Lung (tissue), 12 donors: ENCODE measurements around the gene SLC22A12. TPM values are rescaled to one million over a fixed set of nuclear protein-coding genes. Genes with fewer than 3 reads are reported as not detected.

Source experiments
- ATAC-seq: fragments of 200-7000 bp; cut with Tn5 transposase; one replicate; pipeline ENCODE4 v1.9.1; 2020; ENCODE audit warnings: moderate number of reproducible peaks; ENCODE audit not compliant: insufficient read depth, low FRiP score
- DNase-seq, 3 donors: peaks; one replicate each; pipeline ENCODE4 v3.0.0-alpha.2; 2013 to 2017
- H3K27ac ChIP-seq, 2 donors: one replicate each; pipeline ENCODE4 v1.5.1; 2013; ENCODE audit warnings: mild to moderate bottlenecking in 2 of 2, moderate library complexity in 2 of 2, control low read depth in 1 of 2, inconsistent platforms in 1 of 2, low read depth in 1 of 2, low read length in 1 of 2
- H3K27me3 ChIP-seq, 3 donors: one replicate each; pipeline ENCODE4 v1.5.1; 2013; ENCODE audit warnings: low read length in 2 of 3; ENCODE audit not compliant: control insufficient read depth in 3 of 3, insufficient read depth in 3 of 3
- H3K36me3 ChIP-seq, 4 donors: one replicate each; pipeline ENCODE4 v1.5.1; 2013; ENCODE audit warnings: low read length in 4 of 4, mild to moderate bottlenecking in 1 of 4, moderate library complexity in 1 of 4; ENCODE audit not compliant: control insufficient read depth in 4 of 4, insufficient read depth in 4 of 4
- H3K4me1 ChIP-seq, 5 donors: one replicate each; pipeline ENCODE4 v1.5.1; 2013; ENCODE audit warnings: low read length in 5 of 5, mild to moderate bottlenecking in 2 of 5, moderate library complexity in 1 of 5; ENCODE audit not compliant: control insufficient read depth in 5 of 5, insufficient read depth in 5 of 5
- H3K4me3 ChIP-seq: one replicate; pipeline ENCODE4 v1.5.1; 2013; ENCODE audit warnings: mild to moderate bottlenecking, control low read depth, moderate library complexity
- H3K9ac ChIP-seq, 2 donors: one replicate each; pipeline ENCODE4 v1.5.1; 2013; ENCODE audit warnings: low read length in 2 of 2, control low read depth in 1 of 2; ENCODE audit not compliant: insufficient read depth in 1 of 2
- H3K9me3 ChIP-seq, 4 donors: one replicate each; pipeline ENCODE4 v1.5.1; 2013; ENCODE audit warnings: low read length in 3 of 4, mild to moderate bottlenecking in 1 of 4, moderate library complexity in 1 of 4; ENCODE audit not compliant: control insufficient read depth in 4 of 4, insufficient read depth in 3 of 4
- CTCF ChIP-seq: IDR thresholded peaks from 2 replicates; pipeline ENCODE4 v1.5.1; 2012; ENCODE audit warnings: mild to moderate bottlenecking; ENCODE audit errors: control extremely low read depth, extremely low read depth
- WGBS, 2 donors: extraction: QIAGEN DNeasy Blood & Tissue Kit; methylation state at CpG; one replicate each; pipeline ENCODE4 v1.1.7; 2013; 5-methylcytosine and 5-hydroxymethylcytosine counted together
- polyA plus RNA-seq, 2 donors: library from polyadenylated mRNA; stranded (reverse); fragments of 200-250 nt; gene quantifications; one replicate each; pipeline ENCODE4 v1.2.1, GENCODE V29; 2013
- total RNA-seq, 2 donors: library from RNA; depleted of rRNA in 1 of 2; stranded (reverse); fragments of >200 nt in 1 of 2; gene quantifications; one replicate each; pipeline ENCODE4 v1.2.1, GENCODE V29; 2014 to 2021
- donor health status: control.
- donor health status: control.
- donor health status: Bipolar disorder and iron deficiency.
- donor health status: healthy.
- donor health status: DM: yes; HTN: yes; CAD: no.

SLC22A12 gene
- total and polyA plus RNA-seq, 4 donors = not detected

DNA sequence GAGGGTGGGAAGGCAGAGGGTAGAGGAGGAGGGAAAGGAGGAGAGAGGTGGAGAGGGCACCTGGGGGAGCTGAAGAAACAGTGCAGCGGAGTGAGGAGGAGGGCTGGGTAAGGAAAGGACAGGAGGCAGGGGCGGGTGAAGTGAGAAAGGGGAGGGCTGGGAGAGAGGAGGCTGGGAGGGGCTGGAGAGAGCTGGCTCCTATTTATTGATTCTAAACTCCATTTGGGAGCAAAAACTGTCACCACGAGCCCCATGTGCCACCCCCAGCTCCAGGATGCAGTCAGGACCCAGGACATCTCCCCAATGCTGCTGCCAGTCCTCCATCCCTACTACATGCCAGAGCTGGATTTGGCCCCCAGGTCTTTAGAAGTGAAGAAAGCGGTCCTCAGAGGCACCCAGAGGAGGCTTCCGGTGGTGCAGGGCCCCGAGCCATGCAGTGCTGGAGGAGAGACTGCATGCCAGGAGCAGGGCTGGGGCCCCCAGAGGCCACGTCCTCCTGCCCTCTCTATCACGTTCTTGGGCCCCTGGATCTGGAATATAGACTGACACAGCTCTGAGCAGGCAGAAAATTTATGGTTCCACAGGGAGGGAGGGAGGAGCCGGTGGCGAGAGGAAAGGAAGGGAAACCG is 53.7 kb downstream of the SLC22A12 start:
- TF ChIP-seq CTCF = no peak
- Histone ChIP-seq H3K27ac (no peak overlapping the region), H3K9ac (no peak overlapping the region), H3K27me3 (peaks cover 0 to 50% (median 10%) of the 10 kb centered on the region in 3 donors), H3K9me3 (peaks cover 0 to 4% (median 0%) of the 10 kb centered on the region in 4 donors), H3K4me3 (no peak overlapping the region), H3K36me3 (peaks cover 0 to 2% (median 0%) of the 10 kb centered on the region in 4 donors), H3K4me1 (peaks cover 0 to 19% (median 9%) of the 10 kb centered on the region in 5 donors)
- WGBS, 2 donors = 21 to 23% methylated on average over 10 to 11 of the region's 11 CpGs
- DNase-seq (no peak), ATAC-seq (no peak)

DNA sequence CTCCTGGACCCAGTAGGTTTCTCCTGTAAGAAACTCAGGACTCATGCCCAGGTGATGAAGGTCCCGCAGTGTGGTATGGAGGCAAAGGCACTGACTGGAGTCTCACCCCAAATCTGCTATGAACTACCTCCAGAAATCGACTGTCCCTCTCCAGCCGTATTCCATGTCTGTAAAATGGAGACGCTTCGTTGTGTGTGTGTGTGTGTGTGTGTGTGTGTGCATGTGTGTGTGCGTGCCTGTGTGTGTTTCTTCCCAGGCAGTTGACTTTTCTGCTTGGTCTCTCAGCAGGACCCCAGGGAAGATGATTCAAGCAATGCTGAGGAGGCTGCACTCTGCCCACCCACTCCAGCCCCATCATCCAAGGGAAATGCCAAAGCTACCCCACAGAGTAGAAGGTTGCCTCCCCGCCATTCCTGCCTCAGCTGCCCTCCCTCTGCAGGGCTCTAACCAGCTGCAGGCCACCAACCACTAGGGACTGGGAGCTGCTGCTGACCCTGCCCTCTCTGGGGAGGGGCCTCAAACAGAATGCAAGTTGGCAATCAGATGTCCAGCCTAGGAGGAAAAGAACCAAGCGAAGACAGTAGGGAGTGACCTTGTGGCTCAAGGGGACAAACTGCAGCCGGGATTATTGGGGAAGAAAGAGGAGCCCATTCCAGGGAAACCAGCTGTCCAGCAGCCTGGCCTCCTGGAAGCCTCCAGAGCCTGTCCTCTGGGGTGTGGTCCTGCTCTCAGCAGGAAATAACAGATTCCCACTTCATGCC is 56.2 kb downstream of the SLC22A12 start:
- no peak for TF ChIP-seq CTCF
- H3K27me3 ChIP-seq = peaks cover 0 to 26% (median 4%) of the 10 kb centered on the region in 3 donors
- DNase-seq (no peak), ATAC-seq (no peak)
- H3K4me1 ChIP-seq = peaks cover 0 to 11% (median 5%) of the 10 kb centered on the region in 5 donors
- H3K36me3 ChIP-seq = peaks cover 0 to 2% (median 0%) of the 10 kb centered on the region in 4 donors
- H3K27ac ChIP-seq = no peak overlapping the region
- WGBS, 2 donors = 82 to 85% methylated on average over 9 of the region's 9 CpGs
- peaks cover 0 to 2% (median 0%) of the 10 kb centered on the region in 4 donors for H3K9me3 ChIP-seq
- no peak overlapping the region for H3K4me3 ChIP-seq
- no peak overlapping the region for H3K9ac ChIP-seq

DNA sequence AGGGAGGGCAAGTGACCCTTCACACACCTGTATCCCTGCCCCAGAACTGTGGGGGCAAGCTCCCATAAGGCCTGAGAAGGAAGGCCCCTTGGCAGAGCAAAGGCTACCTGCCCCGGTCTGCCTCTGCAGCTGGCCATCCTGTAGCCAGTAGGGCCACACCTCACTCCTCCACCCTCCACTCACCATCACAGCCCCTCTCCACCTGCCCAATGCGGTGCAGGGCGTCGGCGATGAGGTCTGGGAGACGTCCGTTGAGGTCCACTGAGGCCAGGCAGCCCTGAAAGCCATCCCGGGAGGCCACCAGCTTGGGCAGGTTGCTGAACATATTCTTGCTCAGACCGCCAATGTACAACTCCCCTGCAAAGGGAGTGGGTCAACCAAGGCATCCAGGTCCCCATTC is 57.5 kb downstream of the SLC22A12 start:
- H3K27me3 ChIP-seq = peaks cover 0 to 25% (median 4%) of the 10 kb centered on the region in 3 donors
- TF ChIP-seq CTCF = no peak
- peaks cover 0 to 15% (median 5%) of the 10 kb centered on the region in 5 donors for H3K4me1 ChIP-seq
- H3K9me3 ChIP-seq = peaks cover 0 to 2% (median 0%) of the 10 kb centered on the region in 4 donors
- H3K27ac ChIP-seq = no peak overlapping the region
- ATAC-seq = no peak
- no peak for DNase-seq
- WGBS, 2 donors = 89 to 94% methylated on average over 9 of the region's 9 CpGs
- peaks cover 0 to 2% (median 0%) of the 10 kb centered on the region in 4 donors for H3K36me3 ChIP-seq
- no peak overlapping the region for H3K4me3 ChIP-seq
- H3K9ac ChIP-seq = no peak overlapping the region
